Measurements from ENCODE around the gene RSRC1. TPM values are rescaled to one million over a fixed set of nuclear protein-coding genes. Genes with fewer than 3 reads are reported as not detected.

RSRC1 gene
- total RNA-seq, 1 experiment from 2014 or later: 95.2 TPM

DNA sequence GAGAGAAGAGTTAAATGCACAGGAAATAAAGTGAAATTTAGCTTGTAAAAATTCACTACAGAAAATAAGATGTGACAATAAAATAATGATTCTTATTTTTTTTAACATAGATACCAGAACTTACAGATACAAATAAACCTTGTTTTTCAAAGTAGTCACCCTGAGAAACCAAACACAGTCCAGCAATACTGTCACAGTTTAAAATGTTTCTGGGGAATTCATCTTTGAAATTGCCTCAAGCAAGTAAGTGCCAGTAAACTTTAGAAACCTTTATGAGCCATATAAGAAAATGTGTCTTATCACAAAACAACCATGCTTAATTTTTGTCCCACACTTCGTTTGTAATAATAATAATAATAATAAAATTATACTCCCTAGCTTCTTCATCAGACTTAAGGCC is 23.5 kb upstream of the RSRC1 start:
- Histone ChIP-seq H3K4me1 (ENCODE audit: low read length) (no peaks in the 10 kb centered on the region), H3K36me3 (ENCODE audit: insufficient read depth, low read length) (no peaks in the 10 kb centered on the region), H4K20me1 (ENCODE audit: insufficient read depth, low read depth, low read length) (no peaks in the 10 kb centered on the region), H3K4me2 (ENCODE audit: low read depth, low read length, poor library complexity, severe bottlenecking) (no peak overlapping the region), H3K4me3 (ENCODE audit: low read length) (no peak overlapping the region), H3K9me3 (ENCODE audit: low read length) (no peaks in the 10 kb centered on the region), H3K79me2 (ENCODE audit: low read length) (no peaks in the 10 kb centered on the region), H3K9ac (ENCODE audit: low read length) (no peak overlapping the region), H3K27me3 (ENCODE audit: low read length) (no peaks in the 10 kb centered on the region), H3K9me2 (replicated peaks; ENCODE audit: insufficient read depth, low read length) (no peaks in the 10 kb centered on the region), H3K27ac (ENCODE audit: low read length) (no peak overlapping the region), H2AFZ (ENCODE audit: low read length) (no peak overlapping the region)
- DNase-seq: no peak

GRCh38 chr3:158086776-158087175 is 23.1 kb upstream of the RSRC1 start:
- H3K9me2 ChIP-seq (replicated peaks; ENCODE audit: insufficient read depth, low read length): no peaks in the 10 kb centered on the region
- H3K4me3 ChIP-seq (ENCODE audit: low read length): no peak overlapping the region
- no peak overlapping the region for H3K27ac ChIP-seq (ENCODE audit: low read length)
- no peaks in the 10 kb centered on the region for H4K20me1 ChIP-seq (ENCODE audit: insufficient read depth, low read depth, low read length)
- H3K4me1 ChIP-seq (ENCODE audit: low read length): no peaks in the 10 kb centered on the region
- no peak for DNase-seq
- H3K79me2 ChIP-seq (ENCODE audit: low read length): no peaks in the 10 kb centered on the region
- H3K9ac ChIP-seq (ENCODE audit: low read length): no peak overlapping the region
- no peaks in the 10 kb centered on the region for H3K36me3 ChIP-seq (ENCODE audit: insufficient read depth, low read length)
- H3K27me3 ChIP-seq (ENCODE audit: low read length): no peaks in the 10 kb centered on the region
- no peak overlapping the region for H3K4me2 ChIP-seq (ENCODE audit: low read depth, low read length, poor library complexity, severe bottlenecking)
- no peaks in the 10 kb centered on the region for H3K9me3 ChIP-seq (ENCODE audit: low read length)
- H2AFZ ChIP-seq (ENCODE audit: low read length): no peak overlapping the region

DNA sequence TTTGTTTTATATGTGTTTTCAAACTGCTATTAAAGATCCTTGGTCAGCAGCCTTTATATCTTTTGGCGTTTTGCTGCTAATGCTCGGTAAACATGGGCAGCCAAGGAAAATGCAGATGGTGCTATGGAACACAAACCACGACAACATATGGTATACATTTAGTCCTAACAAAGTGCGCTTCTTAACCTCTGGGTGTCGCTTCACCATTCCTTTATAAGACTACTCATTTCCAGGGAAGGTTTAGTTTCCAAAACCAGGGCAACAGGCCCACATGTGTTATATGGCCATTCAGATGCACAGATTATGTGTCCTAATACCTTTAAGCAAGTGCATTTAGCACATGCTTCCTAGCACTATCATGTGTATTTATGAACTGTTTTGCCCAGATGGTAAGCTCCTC is 18.4 kb upstream of the RSRC1 start:
- H3K27me3 ChIP-seq (ENCODE audit: low read length): no peaks in the 10 kb centered on the region

DNA sequence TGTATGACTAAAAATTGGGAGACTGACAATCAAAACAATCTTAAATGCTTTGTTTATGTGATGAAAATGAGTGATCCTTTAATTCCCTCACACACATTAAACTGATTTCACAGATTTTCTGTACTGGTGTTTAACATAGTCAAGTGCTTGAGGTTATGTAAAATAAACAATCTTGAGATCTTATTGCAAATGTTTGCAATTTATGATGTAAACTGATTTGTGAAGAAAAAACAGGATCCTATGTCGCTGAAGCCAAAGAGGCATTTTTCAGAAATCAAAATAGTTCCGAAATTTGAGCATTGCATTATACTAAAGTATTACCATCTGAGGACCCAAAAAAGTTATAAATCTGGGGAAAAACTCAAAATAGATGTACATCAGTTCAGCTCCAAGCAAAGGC is 16.4 kb upstream of the RSRC1 start:
- H3K9me2 ChIP-seq (replicated peaks; ENCODE audit: insufficient read depth, low read length): no peaks in the 10 kb centered on the region
- H2AFZ ChIP-seq (ENCODE audit: low read length): no peak overlapping the region
- no peaks in the 10 kb centered on the region; the same call in 1 of the 2 replicates for H3K36me3 ChIP-seq (ENCODE audit: insufficient read depth, low read length)
- H3K4me3 ChIP-seq (ENCODE audit: low read length): no peak overlapping the region
- no peak overlapping the region for H3K4me2 ChIP-seq (ENCODE audit: low read depth, low read length, poor library complexity, severe bottlenecking)
- H4K20me1 ChIP-seq (ENCODE audit: insufficient read depth, low read depth, low read length): no peaks in the 10 kb centered on the region
- H3K9me3 ChIP-seq (ENCODE audit: low read length): no peaks in the 10 kb centered on the region
- H3K27ac ChIP-seq (ENCODE audit: low read length): no peak overlapping the region
- H3K27me3 ChIP-seq (ENCODE audit: low read length): no peaks in the 10 kb centered on the region
- no peak overlapping the region for H3K9ac ChIP-seq (ENCODE audit: low read length)
- H3K79me2 ChIP-seq (ENCODE audit: low read length): 0 out of 2 replicates have a peak, but pooled peaks cover 3% of the 10 kb centered on the region
- DNase-seq: no peak
- peaks cover 35% of the 10 kb centered on the region for H3K4me1 ChIP-seq (ENCODE audit: low read length)

More for the DNA sequence above, 18.4 kb upstream of the RSRC1 start:
- H3K9ac ChIP-seq (ENCODE audit: low read length): no peak overlapping the region
- peaks cover 19% of the 10 kb centered on the region for H3K4me1 ChIP-seq (ENCODE audit: low read length)
- H3K9me2 ChIP-seq (replicated peaks; ENCODE audit: insufficient read depth, low read length): no peaks in the 10 kb centered on the region
- H3K36me3 ChIP-seq (ENCODE audit: insufficient read depth, low read length): no peaks in the 10 kb centered on the region; the same call in 1 of the 2 replicates
- H3K9me3 ChIP-seq (ENCODE audit: low read length): no peaks in the 10 kb centered on the region
- no peaks in the 10 kb centered on the region for H3K79me2 ChIP-seq (ENCODE audit: low read length)
- H3K4me2 ChIP-seq (ENCODE audit: low read depth, low read length, poor library complexity, severe bottlenecking): no peak overlapping the region
- DNase-seq: peak; percentile 48
- no peak overlapping the region for H2AFZ ChIP-seq (ENCODE audit: low read length)
- no peak overlapping the region for H3K27ac ChIP-seq (ENCODE audit: low read length)
- no peaks in the 10 kb centered on the region for H4K20me1 ChIP-seq (ENCODE audit: insufficient read depth, low read depth, low read length)
- H3K4me3 ChIP-seq (ENCODE audit: low read length): no peak overlapping the region

DNA sequence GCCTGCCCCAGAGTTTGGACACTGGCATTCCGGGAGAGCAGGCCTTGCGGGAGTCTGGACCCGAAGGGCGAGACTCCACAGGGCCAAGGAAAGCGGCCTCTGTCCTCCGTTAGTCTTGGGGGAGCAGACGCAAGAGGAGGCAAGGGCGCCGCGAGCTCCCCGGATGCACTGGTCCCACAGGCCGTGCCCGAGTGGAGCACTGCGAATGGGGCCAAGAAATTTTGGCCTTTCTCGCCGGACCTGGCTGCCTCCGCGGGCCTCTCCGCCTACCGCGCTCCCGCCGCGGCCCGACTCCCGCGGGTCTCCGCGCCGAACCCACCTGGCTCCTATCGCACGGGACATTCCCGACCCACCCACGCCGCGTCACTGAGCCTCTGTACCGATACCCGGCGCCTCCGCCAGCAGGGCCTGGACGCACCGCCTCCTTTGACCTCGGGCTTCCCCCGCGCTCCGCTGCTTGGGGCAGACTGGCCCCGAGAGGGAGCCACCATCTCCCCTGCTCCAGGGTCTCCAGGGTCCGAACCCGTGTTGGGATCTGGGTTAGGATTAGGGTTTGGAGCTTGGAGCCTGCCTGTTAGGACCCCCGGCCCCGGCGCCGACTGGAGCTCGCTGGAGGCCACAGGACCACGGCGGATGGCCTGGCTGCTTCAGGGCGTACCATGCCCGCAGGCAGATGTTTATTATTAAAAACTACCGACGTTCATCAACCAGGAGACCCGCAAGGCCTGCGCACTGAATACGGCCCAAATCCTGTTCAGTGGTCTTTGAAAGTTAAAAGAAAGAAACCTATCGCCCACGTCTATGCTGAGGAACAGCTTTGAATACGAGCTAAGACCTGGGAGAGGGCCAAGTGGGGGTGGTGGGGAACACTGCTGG is 15.4 kb upstream of the RSRC1 start:
- H3K9me2 ChIP-seq (replicated peaks; ENCODE audit: insufficient read depth, low read length): no peaks in the 10 kb centered on the region
- no peaks in the 10 kb centered on the region for H3K27me3 ChIP-seq (ENCODE audit: low read length)
- no peak overlapping the region for H3K27ac ChIP-seq (ENCODE audit: low read length)
- peaks cover 36% of the 10 kb centered on the region for H3K4me1 ChIP-seq (ENCODE audit: low read length)
- H3K9ac ChIP-seq (ENCODE audit: low read length): peak overlapping the region; percentile 14; the same call in 1 of the 2 replicates
- 0 out of 2 replicates have a peak, but pooled peaks cover 3% of the 10 kb centered on the region for H3K79me2 ChIP-seq (ENCODE audit: low read length)
- peak overlapping the region; percentile 16; the same call in 1 of the 2 replicates for H3K4me3 ChIP-seq (ENCODE audit: low read length)
- DNase-seq: no peak
- no peaks in the 10 kb centered on the region for H3K9me3 ChIP-seq (ENCODE audit: low read length)
- peak overlapping the region; percentile 40; the same call in 1 of the 2 replicates for H2AFZ ChIP-seq (ENCODE audit: low read length)
- peak overlapping the region; percentile 32 for H3K4me2 ChIP-seq (ENCODE audit: low read depth, low read length, poor library complexity, severe bottlenecking)
- H4K20me1 ChIP-seq (ENCODE audit: insufficient read depth, low read depth, low read length): no peaks in the 10 kb centered on the region
- peaks cover 7% of the 10 kb centered on the region; the same call in 1 of the 2 replicates for H3K36me3 ChIP-seq (ENCODE audit: insufficient read depth, low read length)

- Histone ChIP-seq H3K9ac (ENCODE audit: low read length) (no peak overlapping the region), H3K4me1 (ENCODE audit: low read length) (peaks cover 36% of the 10 kb centered on the region), H3K4me2 (ENCODE audit: low read depth, low read length, poor library complexity, severe bottlenecking) (peak overlapping the region; percentile 32), H3K9me3 (ENCODE audit: low read length) (no peaks in the 10 kb centered on the region), H3K9me2 (replicated peaks; ENCODE audit: insufficient read depth, low read length) (no peaks in the 10 kb centered on the region), H3K27me3 (ENCODE audit: low read length) (no peaks in the 10 kb centered on the region), H3K27ac (ENCODE audit: low read length) (no peak overlapping the region), H2AFZ (ENCODE audit: low read length) (peak overlapping the region; percentile 40; the same call in 1 of the 2 replicates), H3K4me3 (ENCODE audit: low read length) (peak overlapping the region; percentile 16; the same call in 1 of the 2 replicates), H3K79me2 (ENCODE audit: low read length) (0 out of 2 replicates have a peak, but pooled peaks cover 3% of the 10 kb centered on the region), H4K20me1 (ENCODE audit: insufficient read depth, low read depth, low read length) (no peaks in the 10 kb centered on the region), H3K36me3 (ENCODE audit: insufficient read depth, low read length) (peaks cover 7% of the 10 kb centered on the region; the same call in 1 of the 2 replicates)
- DNase-seq: no peak
Measured at GRCh38 chr3:158095111-158095813, 14.6 kb upstream of the RSRC1 start.

DNA sequence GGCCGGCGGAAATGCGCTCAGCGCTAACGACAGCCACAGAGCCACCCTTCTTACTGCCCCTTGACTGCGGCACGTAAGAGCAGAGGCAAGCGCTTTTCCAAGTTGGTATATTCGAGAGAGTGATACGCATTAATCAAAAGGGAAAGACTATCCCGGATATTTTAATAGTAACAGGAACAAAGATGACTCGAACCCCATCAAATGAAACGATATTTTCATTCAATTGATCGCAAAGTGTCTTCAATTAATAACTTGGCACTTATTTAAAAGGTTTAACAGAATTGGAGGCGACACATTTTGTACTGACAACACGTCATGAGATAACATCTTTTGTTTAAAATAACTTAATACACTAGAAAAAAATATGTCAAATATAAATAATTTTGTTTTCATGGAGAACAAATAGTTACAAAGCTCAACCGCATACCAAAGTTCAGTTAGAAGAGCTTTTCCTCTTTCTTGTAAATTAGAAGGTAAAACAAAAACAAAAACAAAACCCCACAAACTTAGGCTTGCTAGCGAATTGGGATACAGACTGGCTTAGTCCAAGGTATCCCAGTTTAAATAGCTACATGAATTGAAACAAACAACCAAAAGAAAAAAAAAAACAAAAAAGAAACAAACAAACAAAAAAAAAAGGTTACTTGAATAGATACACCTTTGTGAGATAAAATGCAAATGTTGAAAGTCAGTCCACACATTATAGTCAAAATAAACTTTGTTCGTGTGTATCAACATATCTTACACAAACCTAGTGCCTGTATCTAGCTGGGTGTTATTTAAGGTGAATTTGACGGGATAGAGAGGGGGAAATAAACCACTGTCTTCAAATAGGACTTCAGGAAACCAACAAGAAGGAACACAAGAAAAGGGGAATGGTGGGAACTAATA is 13.8 kb upstream of the RSRC1 start:
- Histone ChIP-seq H3K4me2 (ENCODE audit: low read depth, low read length, poor library complexity, severe bottlenecking) (peak overlapping the region; percentile 32), H3K27me3 (ENCODE audit: low read length) (no peaks in the 10 kb centered on the region), H3K79me2 (ENCODE audit: low read length) (0 out of 2 replicates have a peak, but pooled peaks cover 3% of the 10 kb centered on the region), H3K4me3 (ENCODE audit: low read length) (no peak overlapping the region; the same call in 1 of the 2 replicates), H3K36me3 (ENCODE audit: insufficient read depth, low read length) (peaks cover 7% of the 10 kb centered on the region; the same call in 1 of the 2 replicates), H4K20me1 (ENCODE audit: insufficient read depth, low read depth, low read length) (no peaks in the 10 kb centered on the region), H3K9me3 (ENCODE audit: low read length) (no peaks in the 10 kb centered on the region), H3K4me1 (ENCODE audit: low read length) (peaks cover 41% of the 10 kb centered on the region), H3K9me2 (replicated peaks; ENCODE audit: insufficient read depth, low read length) (no peaks in the 10 kb centered on the region), H3K9ac (ENCODE audit: low read length) (no peak overlapping the region), H2AFZ (ENCODE audit: low read length) (no peak overlapping the region), H3K27ac (ENCODE audit: low read length) (no peak overlapping the region)
- DNase-seq: peak; percentile 43

Data from Karpas-422 (cell line).